Muscle of leg (tissue), 11 donors: Measurements from ENCODE around the gene FILIP1L. TPM values are rescaled to one million over a fixed set of nuclear protein-coding genes. Genes with fewer than 3 reads are reported as not detected.

Source experiments
- DNase-seq: peaks from one replicate; pipeline ENCODE4 v3.0.0; 2013
- H3K27ac ChIP-seq: one replicate; pipeline ENCODE4 v1.5.1; 2013; ENCODE audit warnings: mild to moderate bottlenecking, low read length, control low read depth
- H3K27me3 ChIP-seq: one replicate; pipeline ENCODE4 v1.6.1; 2013; ENCODE audit warnings: low read length; ENCODE audit not compliant: control insufficient read depth, insufficient read depth
- H3K36me3 ChIP-seq: one replicate; pipeline ENCODE4 v1.6.1; 2013; ENCODE audit warnings: low read length; ENCODE audit not compliant: control insufficient read depth, insufficient read depth
- H3K4me1 ChIP-seq: one replicate; pipeline ENCODE4 v1.6.1; 2013; ENCODE audit warnings: low read length; ENCODE audit not compliant: control insufficient read depth, insufficient read depth
- H3K4me3 ChIP-seq: one replicate; pipeline ENCODE4 v1.5.1; 2013; ENCODE audit warnings: low read length, control low read depth
- H3K9me3 ChIP-seq: replicated peaks from 2 replicates; pipeline ENCODE4 v1.6.1; 2013; ENCODE audit warnings: low read depth, low read length; ENCODE audit not compliant: control insufficient read depth
- WGBS: methylation state at CpG from one replicate; pipeline ENCODE4 v1.1.5; 2013; ENCODE audit warnings: missing lambda C conversion rate; ENCODE audit not compliant: insufficient coverage; 5-methylcytosine and 5-hydroxymethylcytosine counted together
- polyA plus RNA-seq, 8 donors: library from polyadenylated mRNA; unstranded; fragments of 120-200 nt; gene quantifications; one replicate each; pipeline versions ENCODE4 v1.2.1 to v1.2.3, GENCODE V29; 2013; ENCODE audit warnings: inconsistent platforms in 1 of 8, low replicate concordance in 1 of 8; ENCODE audit not compliant: insufficient read length in 8 of 8, insufficient read depth in 1 of 8
- total RNA-seq: library from RNA; stranded (reverse); fragments of 120-200 nt; gene quantifications from one replicate; pipeline ENCODE4 v1.2.4, GENCODE V29; 2013

Gene FILIP1L
- total and polyA plus RNA-seq, 9 donors, result 30.0 to 72.9 (median 51.2) TPM

DNA sequence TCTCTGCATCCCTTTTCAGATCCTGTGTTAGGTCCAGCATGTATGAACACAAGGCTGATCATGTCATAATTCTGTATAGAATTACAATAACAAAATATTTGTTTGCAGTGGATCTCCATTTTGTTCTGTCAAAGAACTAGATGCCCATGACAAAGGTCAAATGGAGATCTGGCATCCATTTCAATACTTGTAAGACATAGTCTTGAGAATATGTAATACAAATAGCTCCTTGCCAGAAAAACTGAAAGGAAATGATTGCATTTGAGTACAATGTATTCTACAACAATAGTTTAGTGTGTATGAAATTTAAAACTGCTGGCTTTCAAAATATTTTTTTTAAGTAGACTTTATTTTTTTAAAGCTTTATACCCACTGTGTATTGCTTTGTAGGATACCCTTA, 195.6 kb downstream of the FILIP1L start:
- Histone ChIP-seq H3K27ac (peak overlapping the region; percentile 52), H3K4me3 (no peak overlapping the region), H3K36me3 (no peaks in the 10 kb centered on the region), H3K4me1 (peaks cover 9% of the 10 kb centered on the region), H3K27me3 (no peaks in the 10 kb centered on the region), H3K9me3 (no peaks in the 10 kb centered on the region)
- peak; percentile 85 for DNase-seq

DNA sequence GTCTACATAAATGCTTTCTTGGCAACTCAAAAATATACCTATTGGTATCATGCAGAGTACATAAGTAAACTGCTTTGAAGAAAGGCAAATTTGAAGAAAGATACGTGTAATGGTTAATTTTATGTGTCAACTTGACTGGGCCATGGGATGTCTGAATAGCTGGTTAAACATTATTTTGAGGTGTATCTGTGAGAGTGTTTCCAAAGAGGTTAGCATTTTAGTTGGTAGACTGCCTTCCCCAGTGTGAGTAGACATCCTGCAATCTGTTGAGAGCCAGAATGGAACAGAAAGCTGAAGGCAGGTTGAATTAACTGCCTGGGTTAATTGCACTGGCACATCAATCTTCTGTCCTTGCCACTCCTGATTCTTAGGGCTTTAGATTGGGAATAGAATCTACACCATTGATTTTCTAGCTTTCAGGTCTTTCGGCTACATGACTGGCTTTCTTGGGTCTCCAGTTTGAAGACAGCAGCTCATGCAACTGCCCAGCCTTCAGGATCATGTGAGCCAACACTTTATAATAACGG, 198.3 kb downstream of the FILIP1L start:
- WGBS, result 90% methylated on average over 3 of the region's 3 CpGs

DNA sequence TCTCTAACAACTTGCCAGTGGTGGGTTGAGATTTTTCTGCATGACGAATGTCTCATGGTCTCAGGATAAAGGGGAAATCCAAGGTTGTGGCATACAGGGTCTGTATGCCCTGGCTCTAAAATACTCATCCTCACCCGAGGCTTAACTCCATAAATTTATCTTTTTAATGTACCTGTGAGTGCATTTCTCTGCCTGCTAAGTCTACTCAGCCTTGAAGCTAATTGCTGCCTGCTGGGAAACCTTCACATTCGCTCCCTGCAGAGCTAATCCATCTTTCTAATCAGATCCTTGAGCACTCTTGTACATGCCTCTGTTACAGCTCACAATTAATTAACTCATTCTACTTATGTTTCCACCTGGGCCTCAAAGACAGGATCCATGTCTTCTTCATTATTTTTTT, 202.9 kb downstream of the FILIP1L start:
- no peaks in the 10 kb centered on the region for H3K9me3 ChIP-seq
- H3K27me3 ChIP-seq, result no peaks in the 10 kb centered on the region
- no peak overlapping the region for H3K4me3 ChIP-seq
- H3K36me3 ChIP-seq, result no peaks in the 10 kb centered on the region
- no peak for DNase-seq
- no peaks in the 10 kb centered on the region for H3K4me1 ChIP-seq
- 0% methylated on average over 1 of the region's 3 CpGs for WGBS
- no peak overlapping the region for H3K27ac ChIP-seq

More for the DNA sequence above, 198.3 kb downstream of the FILIP1L start:
- Histone ChIP-seq H3K27me3 (no peaks in the 10 kb centered on the region), H3K36me3 (no peaks in the 10 kb centered on the region), H3K9me3 (no peaks in the 10 kb centered on the region), H3K27ac (no peak overlapping the region), H3K4me1 (peaks cover 6% of the 10 kb centered on the region), H3K4me3 (no peak overlapping the region)
- DNase-seq, result no peak

DNA sequence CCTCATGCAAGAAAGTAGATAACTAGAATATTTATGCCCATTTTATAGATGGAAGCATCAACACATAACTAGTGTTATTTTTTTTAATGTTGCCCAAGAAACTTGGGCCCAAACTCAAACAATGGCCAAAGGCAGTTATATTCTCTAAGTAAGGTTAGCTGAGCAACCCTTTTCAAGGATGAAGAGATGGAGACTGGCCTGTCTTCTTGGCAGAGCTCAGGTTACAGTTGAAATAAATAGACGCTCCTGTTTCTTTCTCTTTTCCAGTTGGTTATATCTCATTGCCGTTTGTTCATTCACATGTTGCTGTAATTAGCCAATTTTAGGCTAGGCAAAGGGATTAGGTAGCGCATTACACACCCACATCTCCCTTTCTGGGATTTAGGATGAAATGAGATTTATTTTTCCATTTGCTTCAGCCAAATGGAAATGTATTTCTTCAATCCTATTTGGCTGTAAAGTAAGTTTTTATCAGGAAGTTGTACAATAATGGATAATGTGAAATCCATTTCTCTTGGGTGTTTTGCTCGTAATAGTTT, 203.5 kb downstream of the FILIP1L start:
- H3K36me3 ChIP-seq, result no peaks in the 10 kb centered on the region
- no CpG with 5 or more reads among the region's 4 CpGs for WGBS
- no peak overlapping the region for H3K4me3 ChIP-seq
- H3K27ac ChIP-seq, result peak overlapping the region; percentile 9
- peak; percentile 85 for DNase-seq
- no peaks in the 10 kb centered on the region for H3K4me1 ChIP-seq
- H3K27me3 ChIP-seq, result no peaks in the 10 kb centered on the region
- no peaks in the 10 kb centered on the region for H3K9me3 ChIP-seq

DNA sequence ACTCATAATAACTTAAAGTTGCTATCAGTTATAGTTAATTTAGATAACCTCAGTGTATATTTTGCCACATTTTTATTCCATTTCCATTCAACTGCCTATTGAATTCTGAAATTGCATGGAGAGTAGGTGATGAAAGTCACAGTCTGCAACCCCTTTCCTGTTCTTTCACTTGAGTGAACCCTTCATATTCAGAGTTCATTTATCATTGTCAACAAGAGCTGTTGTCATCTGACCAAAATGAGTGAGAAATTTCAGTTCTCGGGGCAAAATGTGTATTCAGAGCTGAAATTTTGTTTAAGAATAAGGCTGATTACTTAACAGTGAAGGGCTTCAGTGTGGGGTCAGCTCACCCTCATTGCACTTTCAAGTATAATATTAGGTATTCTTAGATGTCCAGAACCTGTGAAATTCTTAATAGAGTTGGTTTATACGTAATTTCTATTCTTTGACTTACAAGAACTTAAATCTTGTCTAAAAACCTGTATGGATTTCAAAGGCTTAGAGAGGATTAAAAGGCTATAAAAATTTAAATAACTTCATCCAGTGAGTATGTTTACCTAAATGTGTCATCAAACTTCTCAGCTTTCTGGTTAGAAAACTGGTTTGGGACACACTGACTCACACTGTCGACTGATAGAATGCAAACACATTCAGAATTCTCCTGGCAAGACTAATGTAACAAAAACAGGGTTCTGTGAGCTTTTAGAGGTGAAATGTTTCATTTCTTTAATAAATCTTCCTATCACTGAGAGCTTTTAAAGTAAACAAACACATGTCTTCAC, 204.4 kb downstream of the FILIP1L start:
- Histone ChIP-seq H3K27ac (no peak overlapping the region), H3K4me1 (no peaks in the 10 kb centered on the region), H3K9me3 (no peaks in the 10 kb centered on the region), H3K27me3 (no peaks in the 10 kb centered on the region), H3K36me3 (no peaks in the 10 kb centered on the region), H3K4me3 (no peak overlapping the region)
- WGBS, result no CpG with 5 or more reads among the region's 3 CpGs
- DNase-seq, result no peak

DNA sequence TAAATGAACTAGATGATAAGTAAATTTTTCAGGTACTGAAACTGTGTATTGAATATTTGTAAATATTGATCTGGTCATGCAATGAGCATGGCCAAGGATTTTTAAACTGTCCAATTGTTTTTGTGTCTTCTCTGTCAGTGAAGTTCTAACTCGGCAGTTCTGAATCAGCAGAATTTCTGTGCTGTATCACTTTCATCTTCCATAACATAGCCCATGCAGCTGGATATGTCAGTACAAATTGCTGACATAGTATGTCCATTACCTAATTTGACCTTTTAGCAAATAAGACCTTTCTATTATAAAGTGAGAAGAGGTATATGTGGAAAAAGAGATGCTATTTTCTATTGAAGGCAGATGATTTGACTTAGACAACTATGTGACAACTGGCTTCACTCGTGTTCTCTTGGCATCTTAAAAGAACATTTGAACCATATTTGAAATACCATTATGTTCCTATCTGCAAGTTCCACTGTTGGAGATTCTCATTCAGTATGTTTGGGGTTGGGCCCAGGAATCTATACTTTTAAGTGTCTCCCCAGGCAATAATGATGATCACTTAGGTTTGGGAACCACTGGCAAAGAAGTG, 206.2 kb downstream of the FILIP1L start:
- H3K4me3 ChIP-seq, result no peak overlapping the region
- H3K36me3 ChIP-seq, result no peaks in the 10 kb centered on the region
- DNase-seq, result no peak
- no peaks in the 10 kb centered on the region for H3K27me3 ChIP-seq
- H3K27ac ChIP-seq, result no peak overlapping the region
- H3K4me1 ChIP-seq, result no peaks in the 10 kb centered on the region
- WGBS, result no CpG with 5 or more reads among the region's 2 CpGs
- no peaks in the 10 kb centered on the region for H3K9me3 ChIP-seq

DNA sequence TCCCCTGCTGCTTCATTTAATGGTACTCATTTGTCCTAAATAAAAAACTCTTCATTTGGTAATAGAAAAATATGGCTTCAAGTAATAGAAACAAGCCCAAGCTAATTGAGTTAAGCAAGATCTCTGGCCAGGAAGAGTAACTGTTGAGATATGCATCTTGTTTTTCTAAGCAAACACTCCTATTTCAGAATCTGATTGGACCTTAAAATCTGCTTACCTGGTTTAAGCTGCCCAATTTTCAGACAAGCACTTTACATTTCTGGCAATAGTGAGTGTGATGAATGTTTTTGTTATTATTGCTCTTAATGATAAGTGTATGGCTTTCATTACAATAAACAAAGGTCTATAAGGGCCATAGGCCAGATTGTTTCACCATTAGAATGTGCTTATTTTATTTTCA, 210.4 kb downstream of the FILIP1L start:
- peaks cover 3% of the 10 kb centered on the region for H3K4me1 ChIP-seq
- DNase-seq, result no peak
- H3K27me3 ChIP-seq, result no peaks in the 10 kb centered on the region
- H3K27ac ChIP-seq, result no peak overlapping the region
- no peaks in the 10 kb centered on the region for H3K36me3 ChIP-seq
- H3K4me3 ChIP-seq, result no peak overlapping the region
- no peaks in the 10 kb centered on the region for H3K9me3 ChIP-seq

DNA sequence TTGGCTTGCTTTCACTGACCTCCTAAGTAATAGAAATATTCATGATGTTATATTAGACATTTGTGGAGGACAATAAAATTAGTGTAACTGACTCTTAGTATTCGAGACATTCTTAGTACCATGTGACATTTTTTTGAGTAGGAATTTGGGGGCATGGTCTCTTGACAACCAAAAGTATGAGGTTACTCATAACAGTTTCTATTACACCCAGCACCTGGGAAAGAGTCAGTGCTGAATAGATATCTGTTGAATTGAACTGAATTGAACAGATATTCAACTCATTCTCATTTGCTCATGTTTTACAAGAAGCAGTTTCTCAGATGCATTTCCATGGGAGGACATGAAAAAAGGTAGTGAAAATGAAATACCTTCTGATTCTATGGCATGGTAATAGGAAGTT, 212.2 kb downstream of the FILIP1L start:
- Histone ChIP-seq H3K4me1 (peaks cover 3% of the 10 kb centered on the region), H3K27ac (peak overlapping the region; percentile 69), H3K27me3 (no peaks in the 10 kb centered on the region), H3K9me3 (no peaks in the 10 kb centered on the region), H3K36me3 (no peaks in the 10 kb centered on the region), H3K4me3 (no peak overlapping the region)
- peak; percentile 35 for DNase-seq
- WGBS, result no CpG with 5 or more reads among the region's 1 CpG

DNA sequence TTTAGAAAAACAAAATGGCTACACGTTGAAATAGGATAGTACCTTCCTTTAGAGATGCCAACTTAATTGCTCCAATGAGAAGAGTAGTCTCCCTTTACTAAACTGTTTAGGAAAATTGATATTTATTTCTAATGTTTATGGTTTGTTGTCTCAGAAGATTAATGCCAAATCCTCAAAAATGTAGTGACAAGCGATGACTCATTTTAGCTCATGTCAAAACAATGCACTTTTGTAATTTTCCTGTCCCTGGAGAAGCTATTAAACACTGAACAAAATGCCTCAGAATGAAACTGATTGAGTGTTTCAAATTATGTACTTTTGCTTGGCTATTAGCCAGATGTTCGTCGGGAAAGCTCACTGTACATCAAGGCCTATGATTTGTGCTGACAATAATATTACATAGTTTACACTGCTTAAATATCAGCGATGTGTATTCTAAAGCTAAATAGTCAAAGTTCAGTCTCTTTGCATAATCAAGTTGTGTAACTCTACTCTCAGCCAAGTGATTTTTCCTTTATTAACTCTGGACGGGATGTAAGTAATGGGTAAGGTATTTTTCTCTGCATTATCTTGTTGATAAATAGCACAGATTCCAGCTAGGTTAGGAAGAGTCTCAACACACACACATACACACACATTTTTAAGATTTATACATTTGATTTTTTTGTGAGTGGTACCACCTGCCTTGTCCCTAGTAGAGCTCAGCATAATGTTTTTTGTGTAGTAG, 212.9 kb downstream of the FILIP1L start:
- Histone ChIP-seq H3K36me3 (no peaks in the 10 kb centered on the region), H3K4me3 (no peak overlapping the region), H3K9me3 (no peaks in the 10 kb centered on the region), H3K27ac (peak overlapping the region; percentile 69), H3K4me1 (peaks cover 3% of the 10 kb centered on the region), H3K27me3 (no peaks in the 10 kb centered on the region)
- peak; percentile 77 for DNase-seq
- no CpG with 5 or more reads among the region's 6 CpGs for WGBS

DNA sequence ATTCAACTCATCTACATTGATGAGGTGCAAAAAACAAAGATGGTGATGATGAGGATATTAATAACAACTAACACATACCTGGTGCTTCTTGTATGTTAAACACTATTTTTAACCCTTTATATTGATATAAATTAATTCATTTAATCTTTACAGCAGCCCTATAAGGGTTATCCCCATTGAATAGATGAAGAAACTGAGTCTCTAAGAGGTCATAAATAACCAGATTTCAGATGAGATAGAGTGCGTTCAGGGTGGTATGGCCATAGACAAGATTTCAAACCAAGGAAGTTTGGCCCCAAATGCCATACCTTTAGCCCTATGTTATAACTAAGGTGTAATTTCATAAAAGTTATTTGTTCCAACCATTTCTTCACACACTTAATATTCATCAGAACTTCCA, 214.1 kb downstream of the FILIP1L start:
- Histone ChIP-seq H3K4me1 (peaks cover 5% of the 10 kb centered on the region), H3K27ac (peak overlapping the region; percentile 69), H3K36me3 (no peaks in the 10 kb centered on the region), H3K4me3 (no peak overlapping the region), H3K27me3 (no peaks in the 10 kb centered on the region), H3K9me3 (no peaks in the 10 kb centered on the region)
- WGBS, result no CpG with 5 or more reads among the region's 1 CpG
- no peak for DNase-seq
